Effector memory CD8-positive, alpha-beta T cell (primary cell): ENCODE results near the gene CFP.

Source experiments
- ATAC-seq: fragments of 150-1000 bp; cut with Tn5 transposase; replicated peaks from 2 replicates; pipeline ENCODE4 v1.10.0; 2021; ENCODE audit warnings: mild to moderate bottlenecking, moderate library complexity
- DNase-seq, 3 experiments: peaks; one replicate each; pipeline ENCODE4 v3.0.0; 2021
- H3K27ac Mint-ChIP-seq, 2 donors: one replicate each; pipeline ENCODE4 v1.8.0; 2022; ENCODE audit warnings: mild to moderate bottlenecking in 2 of 2, mixed read lengths in 2 of 2, moderate library complexity in 2 of 2
- H3K27me3 Mint-ChIP-seq, 2 donors: one replicate each; pipeline ENCODE4 v1.8.0; 2022; ENCODE audit warnings: mixed read lengths in 2 of 2
- H3K36me3 Mint-ChIP-seq: one replicate; pipeline ENCODE4 v1.8.0; 2022; ENCODE audit warnings: mild to moderate bottlenecking, moderate library complexity, mixed read lengths; ENCODE audit not compliant: insufficient read depth
- H3K4me1 Mint-ChIP-seq, 2 donors: one replicate each; pipeline ENCODE4 v1.8.0; 2022; ENCODE audit warnings: low read depth in 2 of 2, mixed read lengths in 2 of 2
- H3K4me3 Mint-ChIP-seq, 2 donors: one replicate each; pipeline ENCODE4 v1.8.0; 2022; ENCODE audit warnings: mild to moderate bottlenecking in 2 of 2, mixed read lengths in 2 of 2, moderate library complexity in 2 of 2
- H3K9me3 Mint-ChIP-seq, 2 donors: one replicate each; pipeline ENCODE4 v1.8.0; 2022; ENCODE audit warnings: mixed read lengths in 2 of 2

The CFP gene

GRCh38 chrX:47632666-47633065 is 2.9 kb upstream of the CFP start:
- no peaks in the 10 kb centered on the region for H3K9me3 Mint-ChIP-seq
- H3K36me3 Mint-ChIP-seq, result peaks cover 17% of the 10 kb centered on the region
- peaks cover 6 to 8% of the 10 kb centered on the region in 2 donors for H3K4me1 Mint-ChIP-seq
- ATAC-seq, result no peak
- no peak for DNase-seq
- H3K4me3 Mint-ChIP-seq, result no peak overlapping the region
- H3K27me3 Mint-ChIP-seq, result no peaks in the 10 kb centered on the region
- no peak overlapping the region for H3K27ac Mint-ChIP-seq

GRCh38 chrX:47631676-47632075 is 1.9 kb upstream of the CFP start:
- Mint-ChIP-seq H3K36me3 (peaks cover 12% of the 10 kb centered on the region), H3K9me3 (no peaks in the 10 kb centered on the region), H3K27ac (no peak overlapping the region), H3K4me1 (peaks cover 6 to 7% of the 10 kb centered on the region in 2 donors), H3K27me3 (no peaks in the 10 kb centered on the region), H3K4me3 (no peak overlapping the region)
- ATAC-seq (no peak), DNase-seq (no peak)

- H3K27ac Mint-ChIP-seq, result no peak overlapping the region
- peaks cover 0 to 14% of the 10 kb centered on the region in 2 donors for H3K27me3 Mint-ChIP-seq
- ATAC-seq, result no peak
- H3K36me3 Mint-ChIP-seq, result peaks cover 6% of the 10 kb centered on the region
- peak overlapping the region in 1 of 2 donors; percentile 8 for H3K4me3 Mint-ChIP-seq
- no peaks in the 10 kb centered on the region for H3K9me3 Mint-ChIP-seq
- DNase-seq, result no peak
- H3K4me1 Mint-ChIP-seq, result peaks cover 6% of the 10 kb centered on the region in 2 donors
Observed at GRCh38 chrX:47628982-47629381, 748 bp downstream of the CFP start.

GRCh38 chrX:47625365-47625764 is 4.4 kb downstream of the CFP start:
- ATAC-seq (no peak), DNase-seq (no peak)
- peaks cover 6 to 10% of the 10 kb centered on the region in 2 donors for H3K4me1 Mint-ChIP-seq
- H3K27ac Mint-ChIP-seq, result no peak overlapping the region
- peaks cover 6 to 39% of the 10 kb centered on the region in 2 donors for H3K27me3 Mint-ChIP-seq
- no peak overlapping the region for H3K4me3 Mint-ChIP-seq
- no peaks in the 10 kb centered on the region for H3K9me3 Mint-ChIP-seq
- H3K36me3 Mint-ChIP-seq, result peaks cover 2% of the 10 kb centered on the region

- no peak overlapping the region for H3K27ac Mint-ChIP-seq
Observed at GRCh38 chrX:47623540-47624027, 6.1 kb downstream of the CFP start.

GRCh38 chrX:47621851-47622250 is 7.9 kb downstream of the CFP start:
- peaks cover 5 to 10% of the 10 kb centered on the region in 2 donors for H3K4me1 Mint-ChIP-seq
- no peaks in the 10 kb centered on the region for H3K9me3 Mint-ChIP-seq
- H3K4me3 Mint-ChIP-seq, result no peak overlapping the region
- no peak overlapping the region for H3K27ac Mint-ChIP-seq
- DNase-seq (no peak), ATAC-seq (no peak)
- peaks cover 6 to 51% of the 10 kb centered on the region in 2 donors for H3K27me3 Mint-ChIP-seq
- peaks cover 4% of the 10 kb centered on the region for H3K36me3 Mint-ChIP-seq

More at GRCh38 chrX:47623540-47624027, 6.1 kb downstream of the CFP start:
- H3K9me3 Mint-ChIP-seq, result no peaks in the 10 kb centered on the region
- DNase-seq (no peak), ATAC-seq (no peak)
- H3K36me3 Mint-ChIP-seq, result peaks cover 6% of the 10 kb centered on the region
- peaks cover 5 to 10% of the 10 kb centered on the region in 2 donors for H3K4me1 Mint-ChIP-seq
- H3K27me3 Mint-ChIP-seq, result peaks cover 6 to 42% of the 10 kb centered on the region in 2 donors
- peak overlapping the region; percentile 56 to 58 for H3K4me3 Mint-ChIP-seq

- DNase-seq (no peak), ATAC-seq (no peak)
- peak overlapping the region; percentile 10 to 12 for H3K4me3 Mint-ChIP-seq
- H3K4me1 Mint-ChIP-seq, result peaks cover 5 to 10% of the 10 kb centered on the region in 2 donors
- H3K27ac Mint-ChIP-seq, result no peak overlapping the region
- peaks cover 6% of the 10 kb centered on the region for H3K36me3 Mint-ChIP-seq
- peaks cover 6 to 50% of the 10 kb centered on the region in 2 donors for H3K27me3 Mint-ChIP-seq
- no peaks in the 10 kb centered on the region for H3K9me3 Mint-ChIP-seq
Observed at GRCh38 chrX:47620303-47620685, 9.4 kb downstream of the CFP start.

- DNase-seq (peak; percentile 75 to 82 (median 77)), ATAC-seq (peak; percentile 95)
- Mint-ChIP-seq H3K9me3 (no peaks in the 10 kb centered on the region), H3K4me3 (peak within 1 kb of the TSS; percentile 72), H3K4me1 (peaks cover 5 to 10% of the 10 kb centered on the region in 2 donors), H3K27me3 (peaks cover 6 to 44% of the 10 kb centered on the region in 2 donors), H3K36me3 (peaks cover 6% of the 10 kb centered on the region), H3K27ac (peak within 1 kb of the TSS in 1 of 2 donors; percentile 38)
Observed at GRCh38 chrX:47619486-47620302, 10.0 kb downstream of the CFP start, which contains the start of gene SYN1. Gene SYN1 (minus strand): TSS chrX:47619857. CDS start chrX:47619728, 129 bp downstream.

- peaks cover 6% of the 10 kb centered on the region for H3K36me3 Mint-ChIP-seq
- DNase-seq (no peak), ATAC-seq (no peak)
- H3K9me3 Mint-ChIP-seq, result no peaks in the 10 kb centered on the region
- H3K27me3 Mint-ChIP-seq, result peaks cover 6 to 41% of the 10 kb centered on the region in 2 donors
- peaks cover 5 to 10% of the 10 kb centered on the region in 2 donors for H3K4me1 Mint-ChIP-seq
- peak overlapping the region; percentile 72 for H3K4me3 Mint-ChIP-seq
- peak overlapping the region in 1 of 2 donors; percentile 38 for H3K27ac Mint-ChIP-seq
Observed at GRCh38 chrX:47618923-47619485, 10.7 kb downstream of the CFP start.

- Mint-ChIP-seq H3K4me1 (peaks cover 0 to 2% of the 10 kb centered on the region in 2 donors), H3K9me3 (no peaks in the 10 kb centered on the region), H3K4me3 (no peak overlapping the region), H3K27me3 (peaks cover 0 to 20% of the 10 kb centered on the region in 2 donors), H3K27ac (no peak overlapping the region), H3K36me3 (peaks cover 9% of the 10 kb centered on the region)
- DNase-seq (no peak), ATAC-seq (no peak)
Observed at GRCh38 chrX:47614618-47615017, 15.1 kb downstream of the CFP start.

GRCh38 chrX:47613082-47613481 is 16.6 kb downstream of the CFP start:
- H3K4me1 Mint-ChIP-seq, result peaks cover 0 to 3% of the 10 kb centered on the region in 2 donors
- ATAC-seq, result no peak
- peaks cover 5% of the 10 kb centered on the region for H3K36me3 Mint-ChIP-seq
- DNase-seq, result no peak
- no peak overlapping the region for H3K4me3 Mint-ChIP-seq
- peaks cover 0 to 12% of the 10 kb centered on the region in 2 donors for H3K27me3 Mint-ChIP-seq
- no peak overlapping the region for H3K27ac Mint-ChIP-seq
- H3K9me3 Mint-ChIP-seq, result no peaks in the 10 kb centered on the region

- DNase-seq (no peak), ATAC-seq (no peak)
- Mint-ChIP-seq H3K27ac (no peak overlapping the region), H3K4me1 (peaks cover 0 to 3% of the 10 kb centered on the region in 2 donors), H3K27me3 (peaks cover 0 to 8% of the 10 kb centered on the region in 2 donors), H3K9me3 (no peaks in the 10 kb centered on the region), H3K4me3 (no peak overlapping the region), H3K36me3 (peaks cover 5% of the 10 kb centered on the region)
Observed at GRCh38 chrX:47612418-47612817, 17.3 kb downstream of the CFP start.

- Mint-ChIP-seq H3K9me3 (no peaks in the 10 kb centered on the region), H3K36me3 (peaks cover 5% of the 10 kb centered on the region), H3K4me3 (no peak overlapping the region), H3K27ac (no peak overlapping the region), H3K4me1 (peaks cover 0 to 3% of the 10 kb centered on the region in 2 donors), H3K27me3 (peaks cover 0 to 8% of the 10 kb centered on the region in 2 donors)
- DNase-seq (no peak), ATAC-seq (no peak)
Observed at GRCh38 chrX:47611926-47612325, 17.8 kb downstream of the CFP start.
